Transverse colon (tissue), 4 donors: ENCODE measurements around the gene ITGB5. TPM values are rescaled to one million over a fixed set of nuclear protein-coding genes. Genes with fewer than 3 reads are reported as not detected.

Experiments
- DNase-seq: peaks from one replicate; pipeline ENCODE4 v3.0.0-alpha.2; 2019
- H3K27ac ChIP-seq, 4 donors: fragments of 200-600 bp; sonication (generic); 2 replicates each; pipeline ENCODE4 v1.5.1; 2016 to 2018; ENCODE audit warnings: inconsistent platforms in 4 of 4
- H3K27me3 ChIP-seq: fragments of 200-600 bp; sonication (generic); 2 replicates; pipeline ENCODE4 v1.5.1; 2017; ENCODE audit warnings: inconsistent platforms
- H3K36me3 ChIP-seq, 4 donors: fragments of 200-600 bp; sonication (generic); 2 replicates each; pipeline ENCODE4 v1.5.1; 2017 to 2019; ENCODE audit warnings: inconsistent platforms in 4 of 4
- H3K4me1 ChIP-seq, 4 donors: fragments of 200-600 bp; sonication (generic); 2 replicates each; pipeline ENCODE4 v1.5.1; 2017 to 2020; ENCODE audit warnings: inconsistent platforms in 4 of 4
- H3K4me3 ChIP-seq, 4 donors: fragments of 200-600 bp; sonication (generic); 1 replicate in 1 of 4; 2 replicates in 3 of 4; pipeline versions ENCODE4 v1.5.1 to v1.6.1; 2017 to 2019; ENCODE audit warnings: inconsistent platforms in 4 of 4
- H3K9me3 ChIP-seq, 2 donors: fragments of 200-600 bp; sonication (generic); 2 replicates each; pipeline ENCODE4 v1.5.1; 2017 to 2019; ENCODE audit warnings: inconsistent platforms in 2 of 2
- EP300 ChIP-seq: sonication (generic); formaldehyde crosslinking; IDR thresholded peaks from one replicate; pipeline ENCODE4 v1.6.1; 2017; ENCODE audit warnings: antibody characterized with exemption, low read depth
- POLR2A ChIP-seq: fragments of 450-650 bp; IDR thresholded peaks from one replicate; pipeline ENCODE4 v1.6.1; 2016; ENCODE audit warnings: antibody characterized with exemption, mild to moderate bottlenecking, moderate library complexity
- POLR2AphosphoS5 ChIP-seq, 3 donors: sonication (generic); formaldehyde crosslinking; IDR thresholded peaks; one replicate each; pipeline ENCODE4 v1.6.1; 2016; ENCODE audit warnings: antibody characterized with exemption in 3 of 3
- WGBS, 2 donors: methylation state at CpG; one replicate each; pipeline ENCODE4 v1.1.5; 2018; ENCODE audit warnings: low coverage in 1 of 2; 5-methylcytosine and 5-hydroxymethylcytosine counted together
- in situ Hi-C, 4 donors: fragments of 200-750 bp; cut with MboI; loops; one replicate each; pipeline versions ENCODE4 v1.15.0 to v1.15.1; 2017; ENCODE audit warnings: low sequenced_read_pairs in 3 of 4, low pct_ligation_motif_present in 1 of 4, low pct_unique_long_range_greater_than_20kb in 1 of 4
- intact Hi-C: fragments of 100-400 bp; cut with DNase I; formaldehyde crosslinking; loops from one replicate; pipeline ENCODE4 v1.15.1; 2023; ENCODE audit warnings: low total_unique reads
- total RNA-seq, 4 donors: library from RNA; depleted of rRNA; stranded (reverse); fragments of >200 nt; gene quantifications; one replicate each; pipeline ENCODE4 v1.1.0, GENCODE V29; 2016
- TF ChIP-seq, protein P1 (sequence below), 5 experiments: fragments of 200-600 bp in 3 of 5; fragments of 450-650 bp in 2 of 5; sonication (generic) in 3 of 5; IDR thresholded peaks; 1 replicate in 2 of 5; 2 replicates in 3 of 5; pipeline ENCODE4 v1.5.1; 2016 to 2017; ENCODE audit warnings: antibody characterized with exemption in 5 of 5, inconsistent platforms in 3 of 5, mild to moderate bottlenecking in 2 of 5, moderate library complexity in 1 of 5

The ITGB5 gene
- total RNA-seq, 4 donors from 2014 or later, result 62.8 to 572 (median 105) TPM

DNA sequence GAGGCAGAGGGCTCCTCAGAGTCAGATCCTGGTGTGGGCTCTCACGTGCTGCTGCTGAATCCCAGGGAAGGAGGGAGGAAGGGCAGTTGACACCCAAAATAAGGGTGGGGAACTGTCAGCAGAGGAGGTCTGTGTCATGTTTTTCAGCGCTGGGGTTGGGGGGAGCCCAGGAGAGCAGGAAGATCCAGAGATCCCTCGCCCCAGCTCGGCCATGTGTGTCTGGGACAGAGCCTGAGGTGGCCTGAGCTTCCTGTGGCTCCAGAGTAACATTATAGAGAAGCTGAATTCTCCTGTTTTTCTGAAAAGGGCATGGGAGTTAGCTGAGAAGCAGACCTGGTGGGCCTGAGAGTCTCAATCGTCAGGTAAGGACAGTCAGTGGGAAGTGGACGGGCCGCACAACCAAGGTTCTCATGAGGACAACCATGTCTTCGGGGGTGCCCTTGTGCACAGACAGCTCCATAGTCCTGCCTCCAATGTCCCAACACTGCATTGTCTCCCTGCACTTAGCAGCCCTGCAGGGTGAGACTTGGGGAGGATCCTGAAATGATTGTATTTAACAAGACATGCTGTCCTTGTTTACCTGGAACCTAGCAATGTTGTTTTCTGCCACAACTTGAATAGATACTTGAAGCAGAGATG is 138.5 kb downstream of the ITGB5 start:
- Histone ChIP-seq H3K4me1 (no peaks in the 10 kb centered on the region), H3K36me3 (peaks cover 0 to 14% (median 3%) of the 10 kb centered on the region in 4 donors), H3K27me3 (no peaks in the 10 kb centered on the region), H3K4me3 (no peak overlapping the region), H3K9me3 (no peaks in the 10 kb centered on the region), H3K27ac (no peak overlapping the region)
- DNase-seq, result no peak
- no peak for TF ChIP-seq POLR2A
- TF ChIP-seq, protein P1, sequence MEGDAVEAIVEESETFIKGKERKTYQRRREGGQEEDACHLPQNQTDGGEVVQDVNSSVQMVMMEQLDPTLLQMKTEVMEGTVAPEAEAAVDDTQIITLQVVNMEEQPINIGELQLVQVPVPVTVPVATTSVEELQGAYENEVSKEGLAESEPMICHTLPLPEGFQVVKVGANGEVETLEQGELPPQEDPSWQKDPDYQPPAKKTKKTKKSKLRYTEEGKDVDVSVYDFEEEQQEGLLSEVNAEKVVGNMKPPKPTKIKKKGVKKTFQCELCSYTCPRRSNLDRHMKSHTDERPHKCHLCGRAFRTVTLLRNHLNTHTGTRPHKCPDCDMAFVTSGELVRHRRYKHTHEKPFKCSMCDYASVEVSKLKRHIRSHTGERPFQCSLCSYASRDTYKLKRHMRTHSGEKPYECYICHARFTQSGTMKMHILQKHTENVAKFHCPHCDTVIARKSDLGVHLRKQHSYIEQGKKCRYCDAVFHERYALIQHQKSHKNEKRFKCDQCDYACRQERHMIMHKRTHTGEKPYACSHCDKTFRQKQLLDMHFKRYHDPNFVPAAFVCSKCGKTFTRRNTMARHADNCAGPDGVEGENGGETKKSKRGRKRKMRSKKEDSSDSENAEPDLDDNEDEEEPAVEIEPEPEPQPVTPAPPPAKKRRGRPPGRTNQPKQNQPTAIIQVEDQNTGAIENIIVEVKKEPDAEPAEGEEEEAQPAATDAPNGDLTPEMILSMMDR (IDR thresholded peaks at IDR 0.05), result no peak
- TF ChIP-seq POLR2AphosphoS5 (IDR thresholded peaks at IDR 0.05), result no peak
- TF ChIP-seq EP300, result no peak
- 86 to 88% methylated on average over 1 to 8 of the region's 8 CpGs for WGBS, 2 donors
- in situ Hi-C loops (no loop called here), intact Hi-C loops (no loop called here)

DNA sequence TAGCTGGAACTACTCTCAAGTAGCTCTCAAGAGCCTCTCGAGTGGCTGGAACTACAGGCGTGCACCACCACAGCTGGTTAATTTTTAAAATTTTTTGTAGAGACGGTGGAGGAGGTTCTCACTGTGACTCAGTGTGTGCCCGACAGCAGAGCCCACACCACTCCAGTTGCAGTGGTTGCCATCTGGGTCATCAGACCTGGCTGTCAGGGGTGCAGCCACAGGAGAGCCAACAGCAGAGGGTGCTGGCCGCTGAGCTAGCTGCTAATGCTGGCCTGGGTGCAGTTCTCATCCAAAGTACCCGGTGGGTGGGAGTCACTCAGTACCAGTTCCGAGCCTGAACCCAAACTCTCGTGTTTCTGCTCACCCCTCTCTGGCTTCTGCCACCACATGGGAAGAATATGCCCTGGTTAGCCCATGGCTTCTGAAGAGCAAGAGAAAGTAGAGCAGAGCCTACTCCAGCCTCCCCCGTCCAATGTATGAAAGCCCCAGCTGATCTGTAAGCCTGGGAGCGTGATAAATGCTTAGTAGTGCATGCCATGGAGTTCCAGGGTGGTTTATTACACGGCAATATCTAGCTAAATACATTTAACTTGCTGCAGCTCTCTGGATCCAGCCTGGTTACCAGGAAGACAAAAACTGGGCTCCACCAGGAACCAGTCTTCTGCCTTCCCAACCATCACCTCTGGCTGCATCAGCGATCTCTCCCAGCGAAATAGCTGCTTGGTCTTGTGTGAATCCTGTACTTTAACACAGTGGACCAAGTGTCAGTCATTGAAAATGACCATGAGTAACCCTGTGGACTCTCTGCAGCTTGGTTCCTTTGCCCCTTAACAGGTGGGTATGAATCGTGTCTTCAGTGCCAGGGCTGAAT is 139.8 kb downstream of the ITGB5 start:
- no peak for DNase-seq
- intact Hi-C loops, result no loop called here
- Histone ChIP-seq H3K27me3 (no peaks in the 10 kb centered on the region), H3K4me3 (no peak overlapping the region), H3K36me3 (peaks cover 0 to 25% (median 5%) of the 10 kb centered on the region in 4 donors), H3K27ac (no peak overlapping the region), H3K4me1 (no peaks in the 10 kb centered on the region), H3K9me3 (no peaks in the 10 kb centered on the region)
- TF ChIP-seq, protein P1 (IDR thresholded peaks at IDR 0.05), result no peak
- TF ChIP-seq POLR2AphosphoS5 (IDR thresholded peaks at IDR 0.05), result no peak
- no peak for TF ChIP-seq POLR2A
- no peak for TF ChIP-seq EP300
- in situ Hi-C loops, result no loop called here
- WGBS, 2 donors, result 93% methylated on average over 3 to 14 of the region's 14 CpGs

DNA sequence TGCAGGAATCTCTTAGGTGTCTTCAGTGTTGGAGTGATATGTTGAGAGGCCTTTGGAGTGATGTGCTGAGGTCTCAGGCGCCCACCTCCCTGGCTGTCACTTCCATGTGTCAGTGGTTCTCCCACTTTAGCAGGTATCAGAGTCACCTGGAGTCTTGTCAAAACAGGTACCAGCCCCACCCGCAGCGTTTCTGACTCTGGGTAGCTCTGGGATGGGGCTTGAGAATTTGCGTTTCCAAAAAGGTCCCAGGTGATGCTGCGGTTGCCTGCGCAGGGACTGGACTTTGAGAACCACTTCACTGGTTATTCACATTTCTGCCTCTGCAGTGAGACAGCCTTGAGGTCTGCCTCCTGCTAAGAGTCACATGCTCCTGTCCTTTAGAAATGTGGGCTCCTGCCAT is 141.4 kb downstream of the ITGB5 start:
- intact Hi-C loops (no loop called here), in situ Hi-C loops (no loop called here)
- no peak for DNase-seq
- 93% methylated on average over 4 of the region's 6 CpGs; no CpG with 5 or more reads in 1 of the 2 donors for WGBS, 2 donors
- H3K27ac ChIP-seq, result no peak overlapping the region
- no peak overlapping the region for H3K4me3 ChIP-seq
- no peak for TF ChIP-seq POLR2AphosphoS5 (IDR thresholded peaks at IDR 0.05)
- TF ChIP-seq, protein P1 (IDR thresholded peaks at IDR 0.05), result no peak
- TF ChIP-seq POLR2A, result no peak
- TF ChIP-seq EP300, result no peak
- peaks cover 0 to 41% (median 6%) of the 10 kb centered on the region in 4 donors for H3K36me3 ChIP-seq
- no peaks in the 10 kb centered on the region for H3K4me1 ChIP-seq
- no peaks in the 10 kb centered on the region for H3K9me3 ChIP-seq
- no peaks in the 10 kb centered on the region for H3K27me3 ChIP-seq

DNA sequence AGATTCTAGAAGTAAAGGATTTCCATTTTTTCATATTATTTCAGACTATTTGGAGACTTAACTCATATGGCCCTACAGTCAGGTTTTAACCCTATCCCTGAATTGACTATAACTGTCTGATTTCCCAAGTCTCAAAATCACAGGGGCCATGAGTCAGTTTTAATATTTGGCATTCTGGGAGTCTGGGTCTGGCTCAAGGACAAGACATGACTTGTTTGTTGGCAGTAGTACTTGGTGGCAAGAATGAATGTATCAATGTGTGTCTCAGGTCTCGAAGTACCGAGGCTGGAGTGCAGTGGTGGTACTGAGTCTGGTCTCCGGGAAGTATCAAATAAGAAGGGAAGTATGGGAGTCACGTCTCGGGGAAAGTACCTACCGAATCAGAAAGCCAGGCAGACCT is 146.1 kb downstream of the ITGB5 start:
- H3K36me3 ChIP-seq, result peaks cover 0 to 76% (median 21%) of the 10 kb centered on the region in 4 donors
- TF ChIP-seq, protein P1 (IDR thresholded peaks at IDR 0.05), result no peak
- TF ChIP-seq EP300 (no peak), POLR2A (no peak), POLR2AphosphoS5 (IDR thresholded peaks at IDR 0.05) (no peak)
- no peak overlapping the region for H3K4me3 ChIP-seq
- H3K4me1 ChIP-seq, result no peaks in the 10 kb centered on the region
- in situ Hi-C loops, result no loop called here
- 94 to 96% methylated on average over 6 of the region's 6 CpGs for WGBS, 2 donors
- no peaks in the 10 kb centered on the region for H3K9me3 ChIP-seq
- no peaks in the 10 kb centered on the region for H3K27me3 ChIP-seq
- DNase-seq, result no peak
- H3K27ac ChIP-seq, result no peak overlapping the region
- intact Hi-C loops, result no loop called here
